ENCODE data around the gene MED9. TPM values are rescaled to one million over a fixed set of nuclear protein-coding genes. Genes with fewer than 3 reads are reported as not detected.

The MED9 gene
- polyA plus RNA-seq, 1 of the 3 experiments (the other 2 are of a cell fraction): 10.1 TPM

- no peaks in the 10 kb centered on the region for H3K27me3 ChIP-seq (ENCODE audit: insufficient read depth)
- H3K9me3 ChIP-seq: no peaks in the 10 kb centered on the region
- POLR2A ChIA-PET: no interaction called here
- CTCF ChIA-PET: interaction anchor here (4.7 kb wide), 1 partner anchor 12 kb away, joined by 31 read pairs; the partner anchor contains the start of gene RASD1
- 95% methylated on average over 31 of the region's 33 CpGs for WGBS (ENCODE audit: low lambda C conversion rate)
- DNase-seq: no peak
- H3K4me1 ChIP-seq (ENCODE audit: control insufficient read depth in 1 of 2, insufficient read depth in 2 of 2, low read depth in 1 of 2, low read length in 1 of 2): peaks cover 6 to 23% of the 10 kb centered on the region in 2 experiments; a peak in 2 of 4 replicates
- no peaks in the 10 kb centered on the region for H3K9me2 ChIP-seq
- no peaks in the 10 kb centered on the region for H3F3A ChIP-seq (replicated peaks; ENCODE audit: insufficient read depth)
- no peak overlapping the region for H3K4me3 ChIP-seq (ENCODE audit: low read depth in 2 of 2, low read length in 1 of 2)
- H3K27ac ChIP-seq (ENCODE audit: low read depth in 2 of 2, low read length in 1 of 2): no peak overlapping the region
- peaks cover 26% of the 10 kb centered on the region; the same call in 1 of the 2 replicates for H4K20me1 ChIP-seq (ENCODE audit: insufficient read depth)
- no peaks in the 10 kb centered on the region for H3K79me2 ChIP-seq (ENCODE audit: insufficient read depth)
- no peaks in the 10 kb centered on the region for H3K36me3 ChIP-seq (replicated peaks in 1 of 2; ENCODE audit: control insufficient read depth in 1 of 2, insufficient read depth in 2 of 2, low read length in 1 of 2)
- no peak overlapping the region for H3K9ac ChIP-seq
- TF ChIP-seq, protein P1, sequence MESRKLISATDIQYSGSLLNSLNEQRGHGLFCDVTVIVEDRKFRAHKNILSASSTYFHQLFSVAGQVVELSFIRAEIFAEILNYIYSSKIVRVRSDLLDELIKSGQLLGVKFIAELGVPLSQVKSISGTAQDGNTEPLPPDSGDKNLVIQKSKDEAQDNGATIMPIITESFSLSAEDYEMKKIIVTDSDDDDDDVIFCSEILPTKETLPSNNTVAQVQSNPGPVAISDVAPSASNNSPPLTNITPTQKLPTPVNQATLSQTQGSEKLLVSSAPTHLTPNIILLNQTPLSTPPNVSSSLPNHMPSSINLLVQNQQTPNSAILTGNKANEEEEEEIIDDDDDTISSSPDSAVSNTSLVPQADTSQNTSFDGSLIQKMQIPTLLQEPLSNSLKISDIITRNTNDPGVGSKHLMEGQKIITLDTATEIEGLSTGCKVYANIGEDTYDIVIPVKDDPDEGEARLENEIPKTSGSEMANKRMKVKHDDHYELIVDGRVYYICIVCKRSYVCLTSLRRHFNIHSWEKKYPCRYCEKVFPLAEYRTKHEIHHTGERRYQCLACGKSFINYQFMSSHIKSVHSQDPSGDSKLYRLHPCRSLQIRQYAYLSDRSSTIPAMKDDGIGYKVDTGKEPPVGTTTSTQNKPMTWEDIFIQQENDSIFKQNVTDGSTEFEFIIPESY (IDR thresholded peaks at IDR 0.05; ENCODE audit: borderline replicate concordance, low read depth): no peak
- no peak for TF ChIP-seq RCOR1 (IDR thresholded peaks at IDR 0.05; ENCODE audit: low read length)
- no peak for TF ChIP-seq GATA2 (CRISPR knock-in tag; IDR thresholded peaks at IDR 0.05)
- TF ChIP-seq SIN3A (IDR thresholded peaks at IDR 0.05; ENCODE audit: borderline replicate concordance, low read depth, low read length): no peak
- TF ChIP-seq REST (IDR thresholded peaks at IDR 0.05; ENCODE audit: low read depth, low read length): no peak
- TF ChIP-seq USF1 (IDR thresholded peaks at IDR 0.05; ENCODE audit: borderline replicate concordance, low read depth): no peak
- no peak overlapping the region for H2AFZ ChIP-seq (ENCODE audit: low read depth)
- H3K4me2 ChIP-seq: no peak overlapping the region
Measured at GRCh38 chr17:17508646-17509591, 32.1 kb downstream of the MED9 start.
